Cortex of kidney (tissue), 1 donor: ENCODE data around the gene CDC26.
A peak's percentile ranks its signal among the peaks of the same experiment; 100 is the strongest.
"Not testable (repeated sequence)": the region's sequence is repeated elsewhere in the genome, so short reads cannot be mapped to it uniquely, and the experiment has no call there.

Experiments
- DNase-seq: peaks from one replicate; lab custom pipeline; 2025; lab: John Stamatoyannopoulos, UW

Gene CDC26

GRCh38 chr9:113238859-113239232 is 36.5 kb downstream of the CDC26 start:
- no peak for DNase-seq

- DNase-seq, result no peak
Measured at GRCh38 chr9:113238202-113238858, 37.0 kb downstream of the CDC26 start.

- DNase-seq, result no peak
Measured at GRCh38 chr9:113237026-113237425, 38.3 kb downstream of the CDC26 start.

- DNase-seq, result not testable (repeated sequence)
Measured at GRCh38 chr9:113235701-113236255, 39.6 kb downstream of the CDC26 start.

- DNase-seq, result no peak
Measured at GRCh38 chr9:113231701-113232100, 43.7 kb downstream of the CDC26 start.

GRCh38 chr9:113228130-113228665 is 47.2 kb downstream of the CDC26 start:
- no peak for DNase-seq

- DNase-seq, result no peak
Measured at GRCh38 chr9:113227436-113227835, 47.9 kb downstream of the CDC26 start.

- no peak for DNase-seq
Measured at GRCh38 chr9:113223963-113224362, 51.4 kb downstream of the CDC26 start.

GRCh38 chr9:113222482-113222841 is 52.9 kb downstream of the CDC26 start:
- no peak for DNase-seq

GRCh38 chr9:113221800-113222481 is 53.4 kb downstream of the CDC26 start:
- no peak for DNase-seq

GRCh38 chr9:113221003-113221799 is 54.2 kb downstream of the CDC26 start, which contains the start of the genes FKBP15 and SLC31A1:
FKBP15 (minus strand) TSS chr9:113221277; CDS start chr9:113221243, 34 bp downstream.
SLC31A1 (plus strand) TSS chr9:113221544; CDS start chr9:113256149, 34,605 bp downstream.
- DNase-seq, result peak; percentile 96

- DNase-seq, result no peak
Measured at GRCh38 chr9:113220467-113221002, 54.8 kb downstream of the CDC26 start.

GRCh38 chr9:113219969-113220368 is 55.4 kb downstream of the CDC26 start:
- DNase-seq, result no peak

GRCh38 chr9:113219186-113219936 is 56.0 kb downstream of the CDC26 start:
- DNase-seq, result no peak
